GM21381 (cell line): ENCODE data around the gene C10orf90.

ENCODE experiments used
- ATAC-seq: cut with Tn5 transposase; IDR thresholded peaks from one replicate; pipeline ENCODE4 v1.9.1; 2021; ENCODE audit warnings: mild to moderate bottlenecking, moderate library complexity; ENCODE audit not compliant: unreplicated experiment

Gene C10orf90

DNA sequence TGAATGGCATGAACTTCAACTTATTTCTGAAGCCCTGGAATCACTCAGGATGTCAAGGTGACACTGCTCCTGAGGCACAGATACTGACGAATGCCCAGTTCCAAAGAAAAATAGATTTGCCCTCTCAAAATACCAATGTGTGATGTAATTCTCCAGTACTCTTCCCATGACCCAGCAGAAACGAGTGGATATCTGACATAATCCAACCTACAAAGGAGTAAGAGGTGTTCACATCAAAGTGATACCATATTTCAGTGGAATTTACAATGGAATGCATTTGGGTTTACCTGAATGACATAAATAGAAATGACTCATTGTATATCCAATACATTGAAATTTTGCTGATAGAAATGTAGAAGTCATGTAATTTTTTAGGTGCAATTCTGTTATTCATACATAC lies 161.3 kb downstream of the C10orf90 start:
- ATAC-seq = no peak

DNA sequence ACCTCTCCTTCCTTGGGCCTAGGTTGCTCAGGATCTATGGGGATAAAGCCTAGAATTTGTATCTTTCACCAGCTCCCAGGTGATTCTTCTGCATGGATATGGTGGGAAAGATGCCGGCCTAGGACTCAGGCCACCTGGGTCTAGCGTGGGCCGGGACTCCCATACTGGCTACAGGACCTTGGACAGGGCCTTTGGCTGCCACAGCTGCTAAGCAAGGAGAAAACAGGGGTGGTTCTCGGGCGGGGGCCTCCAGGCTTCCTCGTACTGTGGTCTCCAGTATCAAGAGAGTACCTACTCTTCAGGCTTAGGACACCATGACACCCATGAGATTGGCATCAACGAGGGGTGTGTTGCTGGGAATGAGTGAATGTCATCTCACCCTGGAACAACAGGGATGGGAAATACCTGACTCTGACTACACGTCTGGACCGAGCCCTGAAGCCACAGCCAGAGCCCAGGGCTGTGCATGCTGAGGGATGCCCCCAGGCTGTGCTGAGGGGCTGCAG lies 161.9 kb downstream of the C10orf90 start:
- ATAC-seq = no peak

DNA sequence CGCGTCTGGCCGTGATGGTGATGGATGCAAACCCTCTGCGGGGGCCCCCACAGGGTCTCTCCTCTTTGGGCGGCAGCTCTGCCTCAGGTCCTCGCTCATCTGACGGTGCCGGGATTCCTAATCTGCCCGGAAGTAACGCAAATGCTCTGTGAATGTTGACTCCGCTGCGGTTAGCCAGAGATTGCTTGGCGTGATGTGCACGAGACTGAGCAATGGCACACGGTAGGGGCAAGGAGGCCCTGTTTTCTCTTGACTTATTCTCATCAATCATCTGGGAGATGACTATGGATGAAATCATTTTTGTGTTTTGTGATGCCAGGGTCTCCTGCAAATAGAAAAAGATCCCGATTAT lies 165.8 kb downstream of the C10orf90 start:
- no peak for ATAC-seq

DNA sequence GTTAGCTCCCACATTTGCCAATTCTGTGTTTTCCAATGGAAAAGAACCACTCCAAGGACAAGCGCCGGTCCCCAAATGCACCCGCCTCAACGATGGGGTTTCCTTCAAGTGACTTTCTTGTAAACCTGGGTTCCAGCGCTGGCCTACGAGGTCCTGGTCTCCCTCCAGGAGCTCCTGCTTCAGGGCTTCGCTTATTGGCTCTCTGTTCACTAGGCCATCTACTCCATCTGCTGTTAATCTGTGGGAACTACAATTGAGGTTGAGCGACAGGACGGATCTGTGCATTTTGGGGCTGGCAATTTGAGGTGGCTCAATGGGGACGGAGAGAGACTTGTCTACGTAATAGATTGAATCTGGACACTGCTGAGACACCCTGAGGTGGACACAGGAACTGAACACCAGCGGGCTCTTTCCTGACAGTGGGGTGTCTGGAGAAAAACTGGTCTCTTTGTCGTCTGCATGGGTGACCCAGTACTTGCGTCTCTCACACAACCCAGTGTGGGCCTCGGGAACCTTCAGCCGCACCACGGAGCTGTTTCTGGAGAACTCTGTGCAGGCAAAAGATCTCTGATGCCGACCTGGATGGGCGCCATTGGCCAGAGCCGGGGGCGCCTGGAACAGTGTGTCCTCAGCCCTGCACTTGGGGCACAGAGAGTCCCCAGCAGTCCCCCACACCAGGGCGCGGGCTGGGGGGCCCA lies 166.3 kb downstream of the C10orf90 start:
- ATAC-seq = no peak

DNA sequence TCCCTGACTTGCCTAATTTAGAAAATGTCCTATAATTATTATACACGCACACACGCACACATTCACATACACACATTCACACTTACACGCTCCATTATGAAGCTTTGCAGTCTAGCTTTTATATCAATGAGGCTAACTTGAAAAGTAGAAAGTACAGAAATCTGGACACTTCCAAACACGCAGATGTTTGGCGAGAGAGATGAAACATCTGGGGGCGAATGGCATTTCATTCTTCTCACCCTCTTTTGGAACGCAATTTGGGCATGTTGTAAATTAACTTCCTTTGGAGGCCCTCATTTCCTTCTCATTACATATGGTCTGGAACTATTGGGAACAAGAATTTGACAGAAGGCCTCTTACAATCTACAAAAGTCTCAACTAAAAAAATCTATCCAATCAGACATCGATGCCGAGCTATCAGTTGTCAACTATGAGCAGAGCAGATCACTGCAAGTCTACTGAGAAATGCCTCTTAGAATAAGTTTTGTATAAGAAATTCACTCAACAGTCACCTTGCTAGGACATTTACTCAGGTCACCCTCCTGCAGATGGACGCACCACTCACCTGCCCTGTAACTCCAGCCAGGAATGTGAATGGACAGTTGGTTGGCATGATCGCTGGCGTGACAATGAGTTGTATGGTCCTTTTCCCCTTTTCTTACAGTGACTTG lies 167.0 kb downstream of the C10orf90 start:
- no peak for ATAC-seq

DNA sequence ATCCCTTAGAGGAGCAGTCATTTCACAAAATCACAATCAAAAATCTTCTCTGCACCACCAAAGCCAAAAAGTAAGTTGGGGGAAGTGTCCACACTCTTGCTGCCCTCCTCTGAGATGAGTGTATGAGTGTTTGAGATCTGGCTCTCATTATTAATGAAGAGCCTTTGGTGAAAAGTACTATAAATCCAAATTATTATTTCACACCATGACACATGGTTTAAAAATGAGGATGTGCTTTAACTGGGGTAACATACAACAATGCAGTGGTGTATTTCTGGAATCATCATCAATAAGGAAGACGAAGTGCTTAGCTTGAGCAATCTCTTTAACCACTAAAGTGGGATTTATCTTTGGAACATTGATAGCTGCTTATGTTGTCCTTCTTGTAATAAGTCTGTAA lies 168.1 kb downstream of the C10orf90 start:
- ATAC-seq = no peak

DNA sequence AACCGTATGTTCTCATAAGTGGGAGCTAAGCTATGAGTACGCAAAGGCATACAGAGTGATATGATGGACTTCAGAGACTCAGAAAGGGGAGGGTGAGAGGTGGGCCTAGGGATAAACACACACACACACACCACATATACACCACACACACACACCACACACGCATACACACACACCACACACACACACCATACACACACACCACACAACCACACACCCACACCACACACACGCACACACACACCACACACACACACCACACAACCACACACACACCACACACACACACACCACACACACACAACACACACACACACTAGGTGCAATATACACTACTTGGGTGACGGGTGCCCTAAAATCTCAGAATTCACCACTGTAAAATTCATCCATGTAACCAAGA lies 168.7 kb downstream of the C10orf90 start:
- ATAC-seq = no peak

DNA sequence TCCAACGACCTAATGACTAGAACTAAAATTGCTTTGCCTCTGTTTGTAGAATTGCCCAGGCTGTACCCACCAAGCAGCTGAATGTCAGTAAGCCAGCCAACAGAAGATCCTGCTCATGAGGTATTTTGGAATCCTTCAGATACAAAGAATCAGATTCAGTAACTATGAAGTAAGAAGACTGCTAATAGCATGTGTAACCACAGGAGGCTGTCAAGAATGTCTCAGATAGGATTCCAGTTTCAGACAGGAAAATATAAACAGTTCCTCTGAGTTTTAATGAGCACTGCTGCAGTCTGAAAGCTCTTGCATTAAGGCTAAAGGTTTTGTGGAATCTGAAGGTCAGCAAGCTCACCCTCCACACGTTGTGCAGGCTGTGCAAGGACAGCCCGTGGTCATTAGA lies 169.6 kb downstream of the C10orf90 start:
- ATAC-seq = no peak

DNA sequence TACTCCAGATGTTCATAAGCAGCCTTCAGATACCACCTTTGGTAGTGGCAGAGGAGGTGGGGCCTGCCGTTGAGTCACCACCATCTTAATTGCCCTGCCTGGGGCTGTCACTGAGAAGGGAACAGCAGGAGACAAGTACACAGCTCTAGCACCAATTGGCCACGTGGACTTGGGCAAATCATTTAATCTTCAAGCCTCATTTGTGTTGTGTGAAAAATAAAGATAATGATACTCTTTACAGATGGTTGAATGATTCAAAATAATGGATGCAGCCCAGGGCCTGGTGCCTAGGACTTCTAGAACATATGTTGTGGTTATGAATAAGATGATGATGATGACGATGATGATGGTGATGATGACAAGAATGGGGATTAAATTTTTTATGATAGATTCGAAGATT lies 170.3 kb downstream of the C10orf90 start:
- ATAC-seq = no peak

DNA sequence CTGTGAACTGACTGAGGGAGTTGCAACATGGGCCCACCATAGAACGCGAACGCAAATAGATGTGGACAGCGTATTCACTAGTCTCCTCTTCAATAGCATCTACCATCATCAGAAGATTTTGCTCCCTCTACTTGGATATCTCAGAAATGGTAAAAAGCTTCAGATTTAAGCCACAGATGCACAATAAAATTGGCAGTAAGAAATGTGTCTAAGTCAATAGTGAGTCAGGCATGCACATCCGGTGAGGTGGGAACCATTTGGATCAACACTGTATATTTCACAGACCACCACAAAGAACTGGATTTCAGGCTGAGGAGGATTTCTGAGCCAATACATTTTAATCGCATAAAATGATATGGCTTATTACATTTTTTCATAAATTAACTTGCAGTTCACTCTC lies 170.7 kb downstream of the C10orf90 start:
- no peak for ATAC-seq

DNA sequence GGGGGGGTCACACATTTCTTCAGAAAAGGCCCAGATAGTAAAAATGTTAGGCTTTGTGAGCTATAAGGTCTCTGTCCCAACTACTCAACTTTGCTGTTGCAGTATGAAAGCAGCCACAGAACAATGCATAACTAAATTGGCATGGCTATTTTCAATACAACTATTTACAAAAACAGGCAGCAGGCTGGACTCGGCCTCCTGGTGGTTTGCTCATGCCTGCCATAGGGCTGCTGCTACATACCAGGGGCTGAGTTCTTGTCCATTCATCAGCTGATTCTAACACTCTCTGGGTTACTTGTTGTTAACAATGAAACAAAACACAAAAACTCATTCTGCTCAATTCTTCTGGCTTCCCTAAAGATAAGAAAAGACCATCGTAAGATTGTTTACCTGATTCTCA lies 172.8 kb downstream of the C10orf90 start:
- ATAC-seq = no peak

DNA sequence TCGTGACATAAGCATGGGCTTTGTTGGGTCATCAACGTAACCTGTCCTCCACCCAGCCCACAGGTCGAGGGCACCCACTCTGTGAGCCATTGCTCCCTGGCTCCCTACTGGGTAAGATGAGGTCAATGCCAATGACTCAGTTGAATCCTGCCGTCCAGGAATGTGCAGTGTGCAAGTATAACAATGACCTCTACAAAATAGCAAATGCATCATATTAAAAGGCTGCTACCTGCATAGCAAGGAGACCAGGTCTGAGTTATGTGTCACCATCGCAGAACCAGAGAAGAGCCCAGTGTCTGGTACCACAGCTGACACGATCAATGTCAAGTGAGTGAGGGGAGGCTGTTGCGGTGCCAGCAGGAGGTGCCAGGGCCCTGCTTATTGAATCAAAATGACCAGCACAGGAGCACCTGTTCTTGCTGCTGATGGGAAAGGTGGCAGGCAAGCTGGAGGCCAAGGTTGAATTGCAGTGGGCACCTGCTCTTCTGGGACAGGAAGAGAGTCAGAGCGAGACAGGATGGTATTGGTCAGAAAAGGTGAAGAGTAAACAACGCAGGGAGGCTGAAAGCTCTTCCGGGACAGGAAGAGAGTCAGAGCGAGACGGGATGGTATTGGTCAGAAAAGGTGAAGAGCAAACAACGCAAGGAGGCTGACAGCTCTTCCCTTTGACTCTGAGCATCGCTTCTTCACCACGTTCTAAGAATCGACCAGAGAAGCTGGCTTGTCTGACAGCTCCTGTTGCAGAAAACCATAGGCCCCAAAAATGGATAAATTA lies 173.5 kb downstream of the C10orf90 start:
- no peak for ATAC-seq

DNA sequence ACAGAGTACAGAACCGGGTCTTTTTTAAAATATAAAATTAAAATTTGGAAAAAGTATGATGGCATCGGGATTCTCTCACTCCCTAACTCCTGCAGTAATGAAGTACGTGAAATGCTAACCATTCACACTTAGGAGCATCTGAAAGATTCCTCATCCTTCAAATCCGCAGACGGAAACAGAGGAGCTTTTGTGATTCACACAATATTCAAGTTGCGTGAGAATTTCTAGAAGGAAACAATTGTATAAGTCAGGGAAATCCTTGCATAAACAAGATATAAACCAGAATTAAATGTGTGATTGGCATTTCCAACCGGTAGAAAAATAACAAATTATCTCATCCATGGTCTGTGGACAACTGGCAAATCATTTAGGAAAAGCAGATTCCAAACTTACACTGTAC lies 179.0 kb downstream of the C10orf90 start:
- ATAC-seq = no peak

DNA sequence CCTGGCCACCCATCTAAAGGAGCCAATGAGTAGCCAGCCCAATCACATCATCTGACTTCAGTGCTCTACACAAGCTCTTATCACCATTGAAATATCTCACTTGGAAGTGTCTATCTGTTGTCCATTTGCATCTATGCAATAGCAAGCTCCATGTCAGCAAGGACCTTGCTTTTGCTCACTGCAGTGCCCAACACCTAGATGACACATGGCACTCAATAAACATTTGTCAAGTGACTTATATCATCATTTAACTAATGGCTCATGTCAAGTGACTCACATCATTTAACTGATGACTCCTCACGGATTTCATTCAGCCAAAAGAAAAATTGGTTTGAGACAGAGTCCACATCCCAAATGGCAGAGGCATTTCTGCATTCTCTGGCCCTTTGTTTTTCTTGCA lies 189.3 kb downstream of the C10orf90 start:
- no peak for ATAC-seq

DNA sequence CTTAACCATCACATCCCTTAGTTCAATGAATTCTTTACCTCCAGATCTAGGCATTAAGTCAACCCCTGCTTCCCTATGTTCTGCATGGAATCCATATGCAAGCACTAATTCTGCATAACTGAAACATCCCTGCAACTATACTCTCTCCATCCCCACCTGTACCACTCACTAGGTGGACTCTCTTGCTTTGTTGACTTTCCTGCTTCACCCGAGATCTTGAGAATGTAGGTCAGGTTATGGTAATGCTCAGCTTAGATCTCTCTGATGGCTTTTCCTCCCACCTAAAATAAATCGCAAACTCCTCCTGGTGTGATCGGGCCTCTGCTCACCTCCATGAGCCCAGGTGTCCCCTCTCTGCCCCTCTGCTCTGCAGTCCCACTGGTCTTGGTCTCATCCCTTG lies 189.8 kb downstream of the C10orf90 start:
- ATAC-seq = no peak

DNA sequence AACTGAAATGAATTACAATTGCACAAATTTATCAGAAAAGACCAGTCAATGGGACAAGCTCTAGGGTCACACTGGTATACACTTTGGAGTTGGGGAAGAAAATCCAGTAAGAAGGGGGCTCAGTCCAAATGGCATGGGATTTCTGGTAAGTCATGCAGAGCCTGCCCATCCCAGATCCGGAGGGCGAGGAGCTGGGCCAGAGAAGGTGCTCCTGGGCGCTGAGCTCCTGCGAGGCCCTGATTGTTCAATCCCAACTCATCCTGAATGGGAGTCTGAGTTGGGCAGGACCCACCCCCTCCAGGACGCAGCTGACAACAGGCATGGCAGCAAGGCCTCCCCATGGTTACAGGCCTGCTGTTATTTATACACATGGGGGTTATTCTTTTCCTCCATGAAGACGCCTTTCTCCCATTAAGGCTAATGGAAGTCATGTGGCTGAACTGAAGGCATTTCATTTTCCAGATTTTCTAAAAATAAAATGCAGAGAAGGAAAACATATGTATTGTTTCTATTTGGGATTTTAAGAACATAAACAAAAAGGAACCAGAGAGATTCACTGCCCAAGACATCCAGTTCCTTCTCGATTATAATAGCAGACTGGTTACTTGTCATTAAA lies 191.1 kb downstream of the C10orf90 start:
- ATAC-seq = no peak

DNA sequence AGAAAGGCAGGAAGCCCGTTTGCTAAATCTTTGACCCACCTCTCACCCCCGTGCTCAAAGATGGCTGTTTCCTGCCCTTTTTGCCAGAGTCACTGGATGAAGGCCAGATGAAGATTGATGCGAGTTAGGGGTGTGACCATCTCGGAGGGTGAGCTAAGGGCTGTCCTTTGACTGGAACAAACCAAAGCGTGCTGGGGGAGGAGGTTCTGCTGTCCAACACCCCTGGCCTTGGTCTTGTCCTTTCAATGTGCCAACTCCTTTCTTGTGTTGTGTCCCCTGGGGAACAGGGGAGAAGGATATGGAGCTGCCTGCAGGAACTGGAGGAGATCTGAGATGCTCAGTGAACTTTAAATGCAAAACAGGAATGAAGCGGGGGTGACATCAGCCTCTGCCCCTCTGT lies 191.9 kb downstream of the C10orf90 start:
- ATAC-seq = no peak

DNA sequence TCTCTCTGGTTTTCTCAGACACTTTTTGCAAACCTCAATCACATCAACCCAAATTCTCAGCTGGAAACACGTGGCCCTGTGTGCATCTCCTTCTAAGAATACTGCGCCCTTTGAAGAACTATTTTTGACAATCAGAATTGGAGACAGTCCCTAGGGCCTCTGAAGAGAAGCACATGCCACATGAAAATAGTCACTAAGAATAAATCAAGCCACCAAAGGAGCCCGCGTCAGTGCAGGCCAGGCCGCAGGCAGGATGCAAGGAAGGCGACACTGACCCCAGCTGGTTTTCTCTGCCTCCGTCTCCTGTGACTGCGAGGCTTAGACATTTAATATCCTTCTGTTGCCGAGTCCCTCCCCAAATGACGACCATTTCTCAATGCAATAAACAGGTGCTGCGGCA lies 194.2 kb downstream of the C10orf90 start:
- no peak for ATAC-seq

DNA sequence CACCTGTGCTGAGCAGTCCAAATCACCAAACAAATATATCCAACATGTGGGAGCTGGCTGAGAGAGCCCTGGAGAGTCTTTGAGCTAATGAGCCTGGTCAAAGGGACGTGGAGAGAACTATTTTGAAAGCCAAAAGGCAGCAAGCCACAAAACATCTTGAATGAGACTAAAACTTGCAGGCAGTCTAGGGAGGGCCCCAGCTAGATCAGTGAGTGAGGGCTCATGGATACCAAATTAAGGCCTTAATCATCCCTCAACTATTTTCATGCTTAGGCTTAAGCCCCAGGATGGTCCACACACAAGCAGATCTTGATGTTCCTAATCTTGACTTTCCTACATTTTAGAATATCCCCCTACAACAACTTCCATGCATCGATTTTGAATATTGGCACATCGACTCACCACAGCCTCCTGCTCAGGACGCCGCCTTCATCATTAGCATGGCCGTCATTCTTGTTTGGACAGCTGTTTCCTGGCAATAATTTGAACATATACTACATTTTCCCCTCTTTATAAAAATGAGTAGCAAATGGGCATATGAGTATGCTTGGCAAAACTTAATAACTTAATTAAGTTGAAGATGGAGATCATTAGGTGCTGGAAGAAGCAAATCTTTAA lies 195.3 kb downstream of the C10orf90 start:
- no peak for ATAC-seq

DNA sequence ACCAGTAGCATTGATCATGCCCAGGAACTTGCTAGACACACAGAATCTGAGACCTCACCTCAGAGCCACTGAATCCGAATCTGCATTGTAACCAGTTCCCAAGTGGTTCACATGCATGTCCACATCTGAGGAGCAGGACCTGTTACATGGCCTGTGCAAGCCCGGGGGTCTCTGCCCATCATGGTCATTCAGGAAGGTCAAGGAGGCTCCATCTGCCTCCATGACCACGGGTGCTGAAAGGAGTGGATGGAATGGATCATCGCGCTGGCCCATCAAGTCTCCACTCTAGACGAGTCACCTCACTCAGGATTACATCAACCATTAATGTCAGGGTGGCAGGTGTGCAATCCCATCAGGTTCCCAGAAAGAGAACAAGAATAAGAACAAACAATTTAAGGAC lies 196.5 kb downstream of the C10orf90 start:
- no peak for ATAC-seq

DNA sequence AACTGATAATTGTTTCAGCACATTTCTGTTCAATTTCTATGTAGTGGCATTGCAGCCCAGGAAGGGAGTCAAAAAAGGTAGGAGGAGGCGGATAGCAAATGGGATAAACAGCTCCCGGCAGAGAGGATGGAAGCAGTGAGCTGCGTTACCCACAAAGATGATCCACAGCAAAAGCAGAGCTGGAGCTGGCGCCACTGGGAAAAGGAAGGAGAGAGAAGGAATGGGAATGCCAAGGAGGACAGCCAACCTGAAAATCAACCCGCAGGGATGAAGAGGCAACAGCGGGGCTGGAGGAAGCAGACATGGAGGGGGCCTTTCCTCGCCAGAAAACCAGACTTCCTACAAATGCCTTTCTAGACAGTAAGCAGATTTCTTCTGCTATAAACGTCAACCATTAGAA lies 199.5 kb downstream of the C10orf90 start:
- ATAC-seq = no peak
